HepG2 (cell line): ENCODE results near the gene FBXW10. TPM values are rescaled to one million over a fixed set of nuclear protein-coding genes. Genes with fewer than 3 reads are reported as not detected.
"Not testable (repeated sequence)": the region's sequence is repeated elsewhere in the genome, so short reads cannot be mapped to it uniquely, and the experiment has no call there.

Experiments
- CBFB ChIP-seq: sonication (generic); formaldehyde crosslinking; IDR thresholded peaks from 2 replicates; pipeline ENCODE4 v1.4.0; 2020; ENCODE audit warnings: missing genetic modification reagents
- ELF1 ChIP-seq: sonication (generic); formaldehyde crosslinking; IDR thresholded peaks from 2 replicates; pipeline ENCODE4 v1.4.0; 2020; ENCODE audit warnings: missing genetic modification reagents
- ETV5 ChIP-seq: IDR thresholded peaks from 2 replicates; pipeline ENCODE4 v1.6.1; 2018; ENCODE audit warnings: missing biosample characterization, missing genetic modification reagents, inconsistent platforms, borderline replicate concordance
- FOXA3 ChIP-seq: IDR thresholded peaks from 2 replicates; pipeline ENCODE4 v1.6.1; 2016; ENCODE audit warnings: missing genetic modification reagents, missing compliant biosample characterization
- FOXO1 ChIP-seq: sonication (generic); formaldehyde crosslinking; IDR thresholded peaks from 2 replicates; pipeline ENCODE4 v1.4.0; 2020; ENCODE audit warnings: missing genetic modification reagents
- HNRNPLL ChIP-seq: fragments of 200-400 bp; formaldehyde crosslinking; IDR thresholded peaks from 2 replicates; pipeline ENCODE4 v1.6.1; 2017; ENCODE audit warnings: mild to moderate bottlenecking, low read depth, low read length; ENCODE audit not compliant: poor library complexity, severe bottlenecking
- KDM2A ChIP-seq: sonication (generic); formaldehyde crosslinking; IDR thresholded peaks from 2 replicates; pipeline ENCODE4 v1.4.0; 2020; ENCODE audit warnings: low read depth, missing genetic modification reagents, borderline replicate concordance
- KDM5A ChIP-seq: fragments of 200-600 bp; sonication (generic); IDR thresholded peaks from 2 replicates; pipeline ENCODE4 v1.7.0; 2018; ENCODE audit warnings: antibody characterized with exemption, mild to moderate bottlenecking, low read length, borderline replicate concordance
- PHF8 ChIP-seq: sonication (generic); formaldehyde crosslinking; IDR thresholded peaks from 2 replicates; pipeline ENCODE4 v1.5.0; 2020; ENCODE audit warnings: missing genetic modification reagents
- XBP1 ChIP-seq: sonication (generic); formaldehyde crosslinking; IDR thresholded peaks from 2 replicates; pipeline ENCODE4 v1.5.0; 2020; ENCODE audit warnings: missing genetic modification reagents
- ZFP90 ChIP-seq: sonication (generic); formaldehyde crosslinking; IDR thresholded peaks from 2 replicates; pipeline ENCODE4 v1.8.0; 2022; ENCODE audit warnings: missing genetic modification reagents, mild to moderate bottlenecking, inconsistent platforms, borderline replicate concordance
- ZHX2 ChIP-seq, 2 experiments: sonication (generic) in 1 of 2; formaldehyde crosslinking in 1 of 2; IDR thresholded peaks; 2 replicates each; pipeline versions ENCODE4 v1.6.1 to v1.9.0; 2014 to 2022; ENCODE audit warnings: antibody characterized with exemption in 1 of 2, borderline replicate concordance in 1 of 2, inconsistent platforms in 1 of 2, low read depth in 1 of 2, missing genetic modification reagents in 1 of 2
- ZNF143 ChIP-seq: sonication (generic); formaldehyde crosslinking; IDR thresholded peaks from 2 replicates; pipeline ENCODE4 v1.4.0; 2020; ENCODE audit warnings: missing genetic modification reagents
- ZNF160 ChIP-seq: sonication (generic); formaldehyde crosslinking; IDR thresholded peaks from 2 replicates; pipeline ENCODE4 v1.8.0; 2022; ENCODE audit warnings: mild to moderate bottlenecking, inconsistent platforms, missing genetic modification reagents
- ZNF205 ChIP-seq: IDR thresholded peaks from 2 replicates; pipeline ENCODE4 v1.6.1; 2018; ENCODE audit warnings: missing biosample characterization, missing genetic modification reagents
- ZNF639 ChIP-seq: conservative IDR thresholded peaks from 2 replicates; pipeline ENCODE4 v1.6.1; 2018; ENCODE audit warnings: missing genetic modification reagents
- ZNF687 ChIP-seq: sonication (generic); formaldehyde crosslinking; IDR thresholded peaks from 2 replicates; pipeline ENCODE4 v1.5.1; 2020; ENCODE audit warnings: mild to moderate bottlenecking, missing genetic modification reagents, moderate library complexity
- polyA plus RNA-seq, 8 experiments: library from polyadenylated mRNA; depleted of rRNA in 3 of 8; stranded (reverse) in 7 of 8; unstranded in 1 of 8; fragments of >200 nt; fragmentation: Illumina TruSeq in 4 of 8; extraction: Trizol in 4 of 8; gene quantifications; 2 replicates each; pipeline versions ENCODE4 v1.2.1 to v1.2.3, GENCODE V29; 2011 to 2016; ENCODE audit warnings: low read depth in 4 of 8, missing spikeins in 1 of 8, mixed read lengths in 1 of 8; ENCODE audit not compliant: insufficient read depth in 1 of 8
- total RNA-seq, 5 experiments: library from RNA; depleted of rRNA; stranded (reverse); fragments of >200 nt; fragmentation: Illumina TruSeq; extraction: Trizol; gene quantifications; 2 replicates each; pipeline ENCODE4 v1.2.3, GENCODE V29; 2016; ENCODE audit warnings: low read depth in 1 of 5

FBXW10 gene
- total and polyA plus RNA-seq, 2 of the 13 experiments (the other 11 are each of a cell fraction or from before 2014, with no cell fraction given), result 0.04 to 0.17 TPM

GRCh38 chr17:18780991-18781718 is 37.3 kb downstream of the FBXW10 start, which contains the start of gene TVP23B (continued):
- peak; percentile 73 for TF ChIP-seq PHF8 (CRISPR knock-in tag)
- TF ChIP-seq ELF1 (CRISPR knock-in tag), result peak; percentile 95
- TF ChIP-seq ETV5 (CRISPR knock-in tag), result peak; percentile 79
- peak; percentile 53; the same call in 1 of the 2 replicates for TF ChIP-seq ZNF143 (CRISPR knock-in tag)
- TF ChIP-seq KDM2A (CRISPR knock-in tag), result peak; percentile 89
- peak; percentile 45; the same call in 1 of the 2 replicates for TF ChIP-seq FOXA3
- TF ChIP-seq HNRNPLL, result peak; percentile 67
- peak; percentile 47; the same call in 1 of the 2 replicates for TF ChIP-seq FOXO1
- peak; percentile 98 for TF ChIP-seq ZHX2 (IDR thresholded peaks at IDR 0.05; ENCODE audit: low read depth)
- not testable (repeated sequence) for TF ChIP-seq ZHX2 (CRISPR knock-in tag; IDR thresholded peaks at IDR 0.05; ENCODE audit: borderline replicate concordance)
- TF ChIP-seq ZNF205 (CRISPR knock-in tag), result peak; percentile 54; the same call in 1 of the 2 replicates
- peak; percentile 78; the same call in 1 of the 2 replicates for TF ChIP-seq ZNF160 (CRISPR knock-in tag)
- peak; percentile 93; the same call in 1 of the 2 replicates for TF ChIP-seq XBP1 (CRISPR knock-in tag)
- TF ChIP-seq CBFB (CRISPR knock-in tag), result 0 out of 2 replicates have a peak, but pooled peaks have one; percentile 35
- TF ChIP-seq ZNF639 (CRISPR knock-in tag), result peak; percentile 65; the same call in 1 of the 2 replicates
- peak; percentile 28; the same call in 1 of the 2 replicates for TF ChIP-seq KDM5A
- TF ChIP-seq ZNF687 (CRISPR knock-in tag), result peak; percentile 78
- TF ChIP-seq ZFP90 (CRISPR knock-in tag), result 0 out of 2 replicates have a peak, but pooled peaks have one; percentile 40
